Spleen (tissue), 7 donors: ENCODE data around the gene CABLES2.

ENCODE experiments used
- POLR2A ChIP-seq, 3 donors: fragments of 450-650 bp; IDR thresholded peaks; one replicate each; pipeline ENCODE4 v1.5.1; 2017; ENCODE audit warnings: antibody characterized with exemption in 3 of 3, mild to moderate bottlenecking in 1 of 3
- TF ChIP-seq, protein P1 (sequence below), 11 experiments: fragments of 200-600 bp in 7 of 11; fragments of 450-650 bp in 4 of 11; sonication (generic) in 4 of 11; IDR thresholded peaks in 8 of 11; conservative IDR thresholded peaks in 3 of 11; 1 replicate in 7 of 11; 2 replicates in 4 of 11; pipeline versions ENCODE4 v1.4.0 to v1.8.0; 2016 to 2021; ENCODE audit warnings: antibody characterized with exemption in 11 of 11, inconsistent platforms in 4 of 11, mild to moderate bottlenecking in 1 of 11
- donor health status: DM: no; HTN: no; CAD: no; lungs with moderate emphysema.
- donor health status: DM: no; HTN: no; CAD: no.
- donor health status: DM: no; HTN: no; CAD: no.

- TF ChIP-seq, protein P1, sequence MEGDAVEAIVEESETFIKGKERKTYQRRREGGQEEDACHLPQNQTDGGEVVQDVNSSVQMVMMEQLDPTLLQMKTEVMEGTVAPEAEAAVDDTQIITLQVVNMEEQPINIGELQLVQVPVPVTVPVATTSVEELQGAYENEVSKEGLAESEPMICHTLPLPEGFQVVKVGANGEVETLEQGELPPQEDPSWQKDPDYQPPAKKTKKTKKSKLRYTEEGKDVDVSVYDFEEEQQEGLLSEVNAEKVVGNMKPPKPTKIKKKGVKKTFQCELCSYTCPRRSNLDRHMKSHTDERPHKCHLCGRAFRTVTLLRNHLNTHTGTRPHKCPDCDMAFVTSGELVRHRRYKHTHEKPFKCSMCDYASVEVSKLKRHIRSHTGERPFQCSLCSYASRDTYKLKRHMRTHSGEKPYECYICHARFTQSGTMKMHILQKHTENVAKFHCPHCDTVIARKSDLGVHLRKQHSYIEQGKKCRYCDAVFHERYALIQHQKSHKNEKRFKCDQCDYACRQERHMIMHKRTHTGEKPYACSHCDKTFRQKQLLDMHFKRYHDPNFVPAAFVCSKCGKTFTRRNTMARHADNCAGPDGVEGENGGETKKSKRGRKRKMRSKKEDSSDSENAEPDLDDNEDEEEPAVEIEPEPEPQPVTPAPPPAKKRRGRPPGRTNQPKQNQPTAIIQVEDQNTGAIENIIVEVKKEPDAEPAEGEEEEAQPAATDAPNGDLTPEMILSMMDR (IDR thresholded peaks at IDR 0.05 in 8 of 11, conservative IDR thresholded peaks at IDR 0.05 in 3 of 11), result no peak
- TF ChIP-seq POLR2A (IDR thresholded peaks at IDR 0.05), result no peak
Observed at GRCh38 chr20:62455929-62456328, 48.8 kb upstream of the CABLES2 start.
